ENCODE measurements around the gene CPLANE1.

- TF ChIP-seq LEF1 (IDR thresholded peaks at IDR 0.05; ENCODE audit: borderline replicate concordance) (no peak), ARNT (IDR thresholded peaks at IDR 0.05) (no peak), ELF4 (IDR thresholded peaks at IDR 0.05) (no peak), TARDBP (IDR thresholded peaks at IDR 0.05) (no peak), FOXK2 (IDR thresholded peaks at IDR 0.05) (no peak), BHLHE40 (IDR thresholded peaks at IDR 0.05; ENCODE audit: borderline replicate concordance) (no peak)
Measured at GRCh38 chr5:37166197-37166596, 83.0 kb downstream of the CPLANE1 start.
